GM12872 (cell line): ENCODE data around the gene RIPOR2.

Source experiments
- TF ChIP-seq, protein P1 (sequence below): IDR thresholded peaks from 3 replicates; pipeline ENCODE4 v1.5.1; 2011; ENCODE audit warnings: low read depth, mild to moderate bottlenecking, low read length, moderate library complexity; ENCODE audit not compliant: insufficient read depth

Gene RIPOR2

DNA sequence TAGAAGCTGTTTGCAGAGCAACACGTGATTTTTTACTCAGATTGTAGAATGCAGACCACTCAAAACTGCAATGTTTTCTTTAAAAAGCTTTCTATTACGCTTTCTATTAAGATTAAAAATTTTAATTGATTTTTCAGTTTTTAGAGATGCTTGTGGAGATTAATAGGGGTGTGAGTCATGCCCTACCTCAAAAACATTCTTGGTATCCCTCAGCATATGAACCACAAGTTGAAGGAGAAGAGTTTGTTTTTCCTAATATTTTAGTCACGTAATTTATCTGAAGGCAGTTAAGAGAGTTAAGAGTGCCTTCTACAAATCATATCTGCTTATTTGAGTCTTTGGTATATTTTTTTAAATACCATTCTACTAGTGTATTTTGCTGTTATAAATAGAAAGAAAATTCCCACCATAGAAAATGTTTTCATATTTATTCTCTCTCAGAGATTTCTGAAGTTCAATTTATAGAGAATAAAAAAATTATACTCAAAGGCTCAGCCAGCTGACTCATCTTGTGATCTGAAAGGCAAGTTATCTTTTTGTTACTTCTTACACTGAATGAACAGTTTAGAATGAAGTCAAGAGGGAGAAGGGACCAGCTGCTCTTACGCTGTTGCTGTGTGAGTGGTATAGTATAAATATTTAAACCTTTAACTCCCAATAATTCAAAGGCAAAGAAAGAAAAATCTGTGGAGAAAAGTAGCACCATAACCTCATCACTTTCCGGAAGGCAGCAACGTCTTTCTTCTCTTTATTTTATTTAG is 7.6 kb downstream of the RIPOR2 start:
- TF ChIP-seq, protein P1, sequence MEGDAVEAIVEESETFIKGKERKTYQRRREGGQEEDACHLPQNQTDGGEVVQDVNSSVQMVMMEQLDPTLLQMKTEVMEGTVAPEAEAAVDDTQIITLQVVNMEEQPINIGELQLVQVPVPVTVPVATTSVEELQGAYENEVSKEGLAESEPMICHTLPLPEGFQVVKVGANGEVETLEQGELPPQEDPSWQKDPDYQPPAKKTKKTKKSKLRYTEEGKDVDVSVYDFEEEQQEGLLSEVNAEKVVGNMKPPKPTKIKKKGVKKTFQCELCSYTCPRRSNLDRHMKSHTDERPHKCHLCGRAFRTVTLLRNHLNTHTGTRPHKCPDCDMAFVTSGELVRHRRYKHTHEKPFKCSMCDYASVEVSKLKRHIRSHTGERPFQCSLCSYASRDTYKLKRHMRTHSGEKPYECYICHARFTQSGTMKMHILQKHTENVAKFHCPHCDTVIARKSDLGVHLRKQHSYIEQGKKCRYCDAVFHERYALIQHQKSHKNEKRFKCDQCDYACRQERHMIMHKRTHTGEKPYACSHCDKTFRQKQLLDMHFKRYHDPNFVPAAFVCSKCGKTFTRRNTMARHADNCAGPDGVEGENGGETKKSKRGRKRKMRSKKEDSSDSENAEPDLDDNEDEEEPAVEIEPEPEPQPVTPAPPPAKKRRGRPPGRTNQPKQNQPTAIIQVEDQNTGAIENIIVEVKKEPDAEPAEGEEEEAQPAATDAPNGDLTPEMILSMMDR, result no peak

DNA sequence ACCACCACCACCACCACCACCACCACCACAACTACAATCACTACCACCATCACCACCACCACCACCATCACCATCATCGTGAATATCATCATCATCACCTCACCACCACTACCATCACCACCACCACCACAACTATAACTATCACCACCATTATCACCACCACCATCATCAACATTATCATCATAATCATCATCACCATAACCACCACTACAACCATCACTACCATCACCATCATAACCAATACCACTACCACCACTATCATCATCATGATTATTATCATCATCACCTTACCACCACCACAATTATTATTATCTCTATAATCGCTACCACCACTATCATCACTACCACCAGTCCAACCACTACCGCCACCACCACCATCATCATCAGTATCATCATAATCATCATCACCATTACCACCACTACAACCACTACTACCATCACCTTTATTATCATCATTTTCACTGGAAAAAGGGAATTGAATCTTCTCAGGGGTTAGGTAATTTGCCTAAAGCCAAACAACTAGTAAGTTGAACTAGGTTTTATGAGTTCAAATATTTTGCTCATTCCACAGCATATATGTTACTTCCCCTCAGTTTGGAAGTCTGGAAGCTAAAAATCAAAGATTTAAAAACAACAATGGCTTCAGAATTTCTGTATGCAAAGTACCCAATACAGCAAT is 8.3 kb downstream of the RIPOR2 start:
- TF ChIP-seq, protein P1, result no peak

DNA sequence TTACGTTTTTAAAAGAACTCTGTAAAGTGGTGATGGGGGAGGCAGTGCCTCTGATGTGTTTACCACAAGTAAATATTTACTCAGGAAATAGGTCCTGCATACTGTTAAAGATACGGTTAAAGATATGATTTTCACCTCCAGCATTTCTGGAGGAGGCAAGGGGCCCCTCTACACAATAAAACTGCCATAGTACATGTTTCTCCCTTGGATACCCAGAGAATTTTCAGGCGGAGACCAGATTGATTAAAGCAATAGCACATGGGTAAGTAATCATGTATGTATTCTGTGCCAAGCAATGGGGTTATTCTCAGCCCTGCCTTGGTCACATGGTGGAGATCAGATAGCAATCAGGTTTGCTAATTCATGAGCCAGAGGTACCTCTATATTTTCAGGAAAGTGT is 9.6 kb downstream of the RIPOR2 start:
- TF ChIP-seq, protein P1, result no peak

DNA sequence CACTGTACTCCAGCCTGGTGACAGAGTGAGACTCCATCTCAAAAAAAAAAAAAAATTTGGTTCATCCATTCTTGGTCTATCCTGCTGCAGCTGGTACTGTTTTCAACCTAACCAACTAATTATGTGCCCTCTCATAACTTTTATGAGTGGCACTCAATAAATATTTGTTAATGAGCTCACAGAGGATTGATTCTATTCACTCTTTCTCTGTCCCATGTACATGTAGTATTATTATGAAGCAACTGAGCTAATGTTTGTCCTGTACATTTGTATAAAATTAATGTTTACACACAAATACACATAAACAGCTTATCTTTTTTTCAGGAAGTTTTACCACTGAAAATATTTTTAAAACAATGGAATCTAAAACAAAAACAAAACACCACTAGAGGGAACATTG is 10.1 kb downstream of the RIPOR2 start:
- TF ChIP-seq, protein P1, result no peak

DNA sequence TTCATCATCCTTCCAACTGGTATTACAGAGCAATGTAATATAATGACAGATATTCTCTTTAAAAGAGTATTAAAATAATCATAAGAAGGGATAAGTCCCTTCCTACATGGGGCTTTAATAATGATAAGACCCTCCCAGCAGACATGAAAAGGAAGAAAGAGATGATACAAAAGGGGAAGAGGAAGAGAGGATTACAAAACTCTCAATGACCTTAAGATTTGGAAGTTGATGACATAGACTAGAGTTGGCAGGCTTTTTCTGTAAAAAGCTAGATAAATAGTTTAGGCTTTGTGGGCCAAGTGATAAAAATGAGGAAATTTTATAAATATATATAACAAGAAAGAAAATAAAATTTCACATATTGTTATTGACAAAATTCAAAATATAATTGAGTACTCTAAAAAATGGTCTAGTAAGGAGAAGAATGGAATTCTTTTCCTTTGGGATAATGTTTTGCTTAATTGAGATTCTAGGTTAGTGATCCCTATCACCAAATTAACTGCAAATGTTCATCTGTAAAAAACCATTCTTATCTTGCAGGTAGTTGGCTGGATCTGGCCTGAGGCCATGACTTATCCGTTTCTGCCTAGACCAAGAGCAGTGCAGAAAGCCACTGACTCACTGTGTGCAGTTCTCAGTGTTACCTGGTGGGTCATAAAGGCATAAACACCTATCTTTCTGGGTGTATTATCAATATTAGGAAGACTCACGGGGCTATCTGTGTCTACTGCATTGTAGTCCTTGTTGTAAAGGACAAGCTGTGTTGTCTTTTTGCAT is 11.0 kb downstream of the RIPOR2 start:
- TF ChIP-seq, protein P1, result no peak

DNA sequence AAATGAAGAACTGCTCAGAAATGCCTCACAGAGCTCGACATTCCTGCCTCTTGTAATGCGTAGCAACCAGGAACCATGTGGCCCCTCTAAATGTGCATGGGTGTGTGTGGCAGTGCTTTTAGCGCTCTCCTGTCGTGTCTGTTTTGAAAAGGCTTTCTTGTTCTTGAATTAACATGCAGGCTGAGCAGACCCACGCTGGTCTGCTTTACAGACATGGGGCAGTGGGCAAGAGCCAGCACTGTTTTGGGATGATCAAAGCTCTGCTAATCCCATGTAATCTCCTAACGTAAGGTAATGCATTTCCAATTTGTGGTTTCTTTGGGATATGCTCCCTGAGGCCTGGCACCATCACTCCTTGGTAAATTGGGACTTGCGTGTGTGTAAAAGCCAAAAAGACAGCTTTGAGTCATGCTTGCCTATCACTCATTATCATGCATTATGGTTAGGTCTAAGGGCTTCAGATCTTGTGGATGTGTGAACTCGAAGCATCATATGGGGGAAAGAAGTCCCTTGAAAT is 11.8 kb downstream of the RIPOR2 start:
- TF ChIP-seq, protein P1, result no peak

DNA sequence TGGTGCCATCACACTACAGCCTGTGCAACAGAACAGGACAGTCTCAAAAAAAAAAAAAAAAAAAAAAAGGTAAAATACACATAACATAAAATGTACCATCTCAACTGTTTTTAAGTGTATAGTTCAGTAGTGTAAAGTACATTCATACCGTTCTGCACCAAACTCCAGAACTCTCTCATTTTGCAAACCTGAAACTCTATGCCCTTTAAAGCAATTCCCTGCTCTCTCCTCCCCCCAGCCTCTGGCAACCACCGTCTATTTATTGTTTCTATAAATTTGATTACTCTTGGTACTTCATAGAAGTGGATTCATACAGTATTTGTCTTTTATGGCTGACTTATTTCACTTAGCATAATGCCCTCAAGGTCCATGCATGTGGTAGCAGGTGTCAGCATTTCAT is 12.9 kb downstream of the RIPOR2 start:
- TF ChIP-seq, protein P1, result no peak
